NB4 (cell line): ENCODE results near the gene HDHD3.

Experiments used
- CTCF ChIP-seq: IDR thresholded peaks from one replicate; pipeline ENCODE4 v1.5.1; 2012; ENCODE audit warnings: low read depth, low read length
- MAX ChIP-seq: IDR thresholded peaks from 2 replicates; pipeline ENCODE4 v1.6.1; 2011; ENCODE audit warnings: low read depth, low read length
- POLR2A ChIP-seq: IDR thresholded peaks from 2 replicates; pipeline ENCODE4 v1.6.1; 2011; ENCODE audit warnings: mild to moderate bottlenecking; ENCODE audit not compliant: insufficient read length; ENCODE audit errors: extremely low read depth

DNA sequence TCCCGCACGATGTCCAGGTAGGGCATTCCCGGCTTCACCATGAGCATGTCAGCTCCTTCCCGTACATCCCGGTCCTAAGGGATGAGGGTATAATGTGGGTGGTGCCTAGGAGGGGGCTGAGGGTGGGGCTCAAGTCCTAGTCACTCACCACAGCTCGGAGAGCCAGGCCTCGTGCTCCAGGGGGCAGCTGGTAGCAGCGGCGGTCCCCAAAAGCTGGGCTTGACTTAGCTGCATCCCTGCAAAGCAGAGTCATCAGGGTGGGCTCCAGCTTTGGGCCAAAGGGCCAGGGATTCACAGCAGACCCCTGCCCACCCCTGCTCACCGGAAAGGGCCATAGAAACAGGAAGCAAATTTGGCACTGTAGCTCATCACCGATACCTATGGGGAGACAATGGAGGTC is 12.7 kb upstream of the HDHD3 start:
- TF ChIP-seq MAX (no peak), CTCF (no peak), POLR2A (no peak)
